Mesenchymal stem cell (in vitro differentiated cells and primary cell): Measurements from ENCODE around the gene SYT8.

ENCODE experiments used
- DNase-seq: peaks from one replicate; pipeline ENCODE4 v3.0.0-alpha.2; 2013
- H2AFZ ChIP-seq: one replicate; pipeline ENCODE4 v1.6.1; 2013; ENCODE audit warnings: low read depth, mild to moderate bottlenecking, control low read depth, inconsistent platforms, low read length, moderate library complexity
- H2AK5ac ChIP-seq: 2 replicates; pipeline ENCODE4 v1.6.1; 2013; ENCODE audit warnings: low read length, moderate library complexity, mild to moderate bottlenecking, inconsistent platforms; ENCODE audit not compliant: severe bottlenecking
- H2BK120ac ChIP-seq: one replicate; pipeline ENCODE4 v1.6.1; 2013; ENCODE audit warnings: low read depth, mild to moderate bottlenecking, inconsistent platforms, low read length, moderate library complexity
- H2BK12ac ChIP-seq, 2 experiments: one replicate each; pipeline ENCODE4 v1.6.1; 2013; ENCODE audit warnings: inconsistent platforms in 2 of 2, low read length in 2 of 2, mild to moderate bottlenecking in 2 of 2, moderate library complexity in 2 of 2, control low read depth in 1 of 2
- H2BK15ac ChIP-seq: one replicate; pipeline ENCODE4 v1.6.1; 2013; ENCODE audit warnings: mild to moderate bottlenecking, low read depth, inconsistent platforms; ENCODE audit not compliant: poor library complexity, severe bottlenecking
- H2BK5ac ChIP-seq: 2 replicates; pipeline ENCODE4 v1.6.1; 2013; ENCODE audit warnings: low read depth, mild to moderate bottlenecking, low read length, control low read depth, inconsistent platforms; ENCODE audit not compliant: poor library complexity, severe bottlenecking
- H3K14ac ChIP-seq, 2 experiments: one replicate each; pipeline ENCODE4 v1.6.1; 2013; ENCODE audit warnings: inconsistent platforms in 2 of 2, low read length in 2 of 2, control low read depth in 1 of 2, mild to moderate bottlenecking in 1 of 2, moderate library complexity in 1 of 2
- H3K18ac ChIP-seq, 2 experiments: one replicate each; pipeline ENCODE4 v1.6.1; 2013; ENCODE audit warnings: inconsistent platforms in 2 of 2, low read length in 2 of 2, control low read depth in 1 of 2, low read depth in 1 of 2, mild to moderate bottlenecking in 1 of 2
- H3K23ac ChIP-seq, 2 experiments: one replicate each; pipeline ENCODE4 v1.6.1; 2013; ENCODE audit warnings: inconsistent platforms in 2 of 2, low read length in 2 of 2, mild to moderate bottlenecking in 2 of 2, moderate library complexity in 2 of 2, control low read depth in 1 of 2
- H3K27ac ChIP-seq: 2 replicates; pipeline ENCODE4 v1.5.1; 2013; ENCODE audit warnings: mild to moderate bottlenecking, moderate library complexity, low read length, control low read depth, inconsistent platforms; ENCODE audit not compliant: poor library complexity, severe bottlenecking
- H3K27me3 ChIP-seq, 2 experiments: 2 replicates each; pipeline versions ENCODE4 v1.6.1 to v1.7.0; 2013; ENCODE audit warnings: low read length in 2 of 2, mild to moderate bottlenecking in 2 of 2, moderate library complexity in 2 of 2, control low read depth in 1 of 2, inconsistent platforms in 1 of 2; ENCODE audit not compliant: control insufficient read depth in 1 of 2, insufficient read depth in 1 of 2
- H3K36me3 ChIP-seq, 2 experiments: 2 replicates each; pipeline versions ENCODE4 v1.6.1 to v1.7.0; 2013; ENCODE audit warnings: low read length in 2 of 2, control low read depth in 1 of 2, inconsistent platforms in 1 of 2, low read depth in 1 of 2, mild to moderate bottlenecking in 1 of 2; ENCODE audit not compliant: insufficient read depth in 2 of 2, control insufficient read depth in 1 of 2
- H3K4ac ChIP-seq, 2 experiments: one replicate each; pipeline ENCODE4 v1.6.1; 2013; ENCODE audit warnings: inconsistent platforms in 2 of 2, low read length in 2 of 2, mild to moderate bottlenecking in 2 of 2, moderate library complexity in 2 of 2, control low read depth in 1 of 2, low read depth in 1 of 2
- H3K4me1 ChIP-seq: 2 replicates; pipeline ENCODE4 v1.6.1; 2013; ENCODE audit warnings: low read depth, low read length, control low read depth; ENCODE audit not compliant: control insufficient read depth, insufficient read depth
- H3K4me2 ChIP-seq: 2 replicates; pipeline ENCODE4 v1.6.1; 2013; ENCODE audit warnings: low read length, mild to moderate bottlenecking, inconsistent platforms; ENCODE audit not compliant: poor library complexity, severe bottlenecking
- H3K4me3 ChIP-seq, 2 experiments: 2 replicates each; pipeline versions ENCODE4 v1.5.1 to v1.7.0; 2013; ENCODE audit warnings: low read length in 2 of 2, mild to moderate bottlenecking in 2 of 2, control low read depth in 1 of 2, low read depth in 1 of 2; ENCODE audit not compliant: insufficient read depth in 1 of 2
- H3K79me1 ChIP-seq: replicated peaks from 2 replicates; pipeline ENCODE4 v1.6.1; 2013; ENCODE audit warnings: mild to moderate bottlenecking, control low read depth, low read length, inconsistent platforms; ENCODE audit not compliant: poor library complexity, severe bottlenecking
- H3K9ac ChIP-seq: 2 replicates; pipeline ENCODE4 v1.7.0; 2013; ENCODE audit warnings: mild to moderate bottlenecking, low read length, moderate library complexity
- H3K9me3 ChIP-seq: 2 replicates; pipeline ENCODE4 v1.7.0; 2013; ENCODE audit warnings: mild to moderate bottlenecking, low read length; ENCODE audit not compliant: control insufficient read depth
- H4K8ac ChIP-seq: one replicate; pipeline ENCODE4 v1.6.1; 2013; ENCODE audit warnings: inconsistent platforms, mild to moderate bottlenecking, low read length, moderate library complexity
- H4K91ac ChIP-seq: one replicate; pipeline ENCODE4 v1.6.1; 2013; ENCODE audit warnings: mild to moderate bottlenecking, low read length, inconsistent platforms
- WGBS: methylation state at CpG from one replicate; pipeline ENCODE4 v1.1.7; 2013; ENCODE audit warnings: mixed read lengths; 5-methylcytosine and 5-hydroxymethylcytosine counted together

The SYT8 gene

GRCh38 chr11:1881442-1882264 is 46.9 kb downstream of the SYT8 start:
- Histone ChIP-seq H3K23ac (no peak overlapping the region), H3K4me1 (peaks cover 38% of the 10 kb centered on the region)
- WGBS, result 83% methylated on average over 37 of the region's 43 CpGs

GRCh38 chr11:1882265-1883238 is 47.8 kb downstream of the SYT8 start:
- WGBS, result 34% methylated on average over 23 of the region's 23 CpGs
- Histone ChIP-seq H3K4me2 (no peak overlapping the region), H2AFZ (peak overlapping the region; percentile 36), H3K79me1 (no peaks in the 10 kb centered on the region), H4K8ac (peak overlapping the region; percentile 66), H3K27ac (no peak overlapping the region), H3K23ac (no peak overlapping the region), H3K9me3 (no peaks in the 10 kb centered on the region), H3K4me3 (peak overlapping the region in 1 of 2 experiments; percentile 56), H4K91ac (peak overlapping the region; percentile 85), H3K18ac (peak overlapping the region; percentile 3 to 81), H2BK15ac (peak overlapping the region; percentile 82), H3K36me3 (peaks cover 5 to 48% of the 10 kb centered on the region in 2 experiments), H2AK5ac (no peak overlapping the region), H3K4ac (peak overlapping the region; percentile 46 to 65), H3K27me3 (no peaks in the 10 kb centered on the region), H3K4me1 (peaks cover 31% of the 10 kb centered on the region), H3K14ac (no peak overlapping the region), H2BK120ac (no peak overlapping the region), H2BK5ac (no peak overlapping the region), H2BK12ac (peak overlapping the region; percentile 49 to 82), H3K9ac (peak overlapping the region; percentile 88)
- peak; percentile 61 for DNase-seq

More at GRCh38 chr11:1881442-1882264, 46.9 kb downstream of the SYT8 start:
- Histone ChIP-seq H3K79me1 (no peaks in the 10 kb centered on the region), H2BK5ac (no peak overlapping the region), H3K4me2 (no peak overlapping the region), H2BK12ac (peak overlapping the region; percentile 91 to 97), H2BK15ac (peak overlapping the region; percentile 82), H2AK5ac (no peak overlapping the region), H4K91ac (peak overlapping the region; percentile 85), H2BK120ac (peak overlapping the region; percentile 11), H3K9ac (peak overlapping the region; percentile 88), H3K9me3 (no peaks in the 10 kb centered on the region), H3K27ac (no peak overlapping the region), H3K4me3 (peak overlapping the region in 1 of 2 experiments; percentile 56), H3K27me3 (no peaks in the 10 kb centered on the region), H3K4ac (peak overlapping the region; percentile 46 to 65), H3K36me3 (peaks cover 4 to 39% of the 10 kb centered on the region in 2 experiments), H2AFZ (peak overlapping the region; percentile 36), H3K18ac (peak overlapping the region in 1 of 2 experiments; percentile 81), H3K14ac (no peak overlapping the region), H4K8ac (peak overlapping the region; percentile 66)
- no peak for DNase-seq

GRCh38 chr11:1883346-1884302 is 48.8 kb downstream of the SYT8 start:
- Histone ChIP-seq H3K4ac (no peak overlapping the region), H3K14ac (no peak overlapping the region), H2AFZ (no peak overlapping the region), H3K27ac (no peak overlapping the region), H3K9ac (no peak overlapping the region), H3K9me3 (no peaks in the 10 kb centered on the region), H4K91ac (no peak overlapping the region), H2BK12ac (no peak overlapping the region), H3K36me3 (peaks cover 8 to 59% of the 10 kb centered on the region in 2 experiments), H2BK120ac (no peak overlapping the region), H4K8ac (no peak overlapping the region), H3K4me1 (peaks cover 23% of the 10 kb centered on the region), H3K4me3 (no peak overlapping the region), H3K23ac (no peak overlapping the region), H3K18ac (no peak overlapping the region), H2BK5ac (no peak overlapping the region), H2AK5ac (no peak overlapping the region), H3K4me2 (no peak overlapping the region), H3K27me3 (no peaks in the 10 kb centered on the region), H3K79me1 (no peaks in the 10 kb centered on the region), H2BK15ac (no peak overlapping the region)
- WGBS, result 93% methylated on average over 13 of the region's 14 CpGs
- no peak for DNase-seq
